HepG2 (cell line): ENCODE measurements around the gene ZMIZ1. TPM values are rescaled to one million over a fixed set of nuclear protein-coding genes. Genes with fewer than 3 reads are reported as not detected.

Source experiments
- ATAC-seq: fragments of 200-7000 bp; cut with Tn5 transposase; 3 replicates; pipeline ENCODE4 v1.9.1; 2020; ENCODE audit warnings: mild to moderate bottlenecking, moderate library complexity
- BruUV-seq: library from RNA; stranded (reverse); fragments of 400-500 nt; replicated peaks from 2 replicates; lab custom pipeline; 2021; lab: Mats Ljungman, UMichigan
- CTCF ChIA-PET: fragments of 300-600 bp; formaldehyde crosslinking; extraction: SDS; loops from one replicate; lab custom pipeline; 2021; ENCODE audit warnings: low total read pairs, inconsistent platforms, low intra/inter-chr PET ratio; lab: Yijun Ruan, JAX
- POLR2A ChIA-PET: fragments of 350-600 bp; sonication (Branson Sonifier 250); formaldehyde crosslinking; loops from one replicate; lab custom pipeline; 2020; ENCODE audit warnings: antibody characterized with exemption, inconsistent platforms; lab: Yijun Ruan, JAX
- DNase-seq: peaks from one replicate; pipeline ENCODE4 v3.0.0-alpha.2; 2015; ENCODE audit warnings: low spot score
- FAIRE-seq: peaks from 3 replicates; lab custom pipeline; 2011; peaks lifted over from hg19 to GRCh38; lab: Jason Lieb, UNC
- H2AFZ ChIP-seq: one replicate; pipeline ENCODE4 v1.6.1; 2011; ENCODE audit warnings: low read length, inconsistent platforms
- H3K27ac ChIP-seq: fragments of 300-600 bp; 3 replicates; pipeline ENCODE4 v1.8.0; 2011; ENCODE audit warnings: mixed run types, mild to moderate bottlenecking, mixed read lengths, low read length, inconsistent platforms; ENCODE audit not compliant: insufficient read depth; ENCODE audit errors: extremely low read length
- H3K27me3 ChIP-seq, 2 experiments: fragments of 200-600 bp in 1 of 2; 2 replicates in 1 of 2; 3 replicates in 1 of 2; pipeline versions ENCODE4 v1.6.0 to v1.8.0; 2011; ENCODE audit warnings: low read length in 2 of 2, mild to moderate bottlenecking in 2 of 2, moderate library complexity in 2 of 2, inconsistent platforms in 1 of 2; ENCODE audit not compliant: insufficient read depth in 2 of 2, control insufficient read depth in 1 of 2
- H3K36me3 ChIP-seq, 2 experiments: fragments of 200-600 bp in 1 of 2; replicated peaks in 1 of 2; 2 replicates in 1 of 2; 3 replicates in 1 of 2; pipeline versions ENCODE4 v1.5.1 to v1.8.0; 2011; ENCODE audit warnings: low read length in 2 of 2, inconsistent platforms in 1 of 2; ENCODE audit not compliant: insufficient read depth in 2 of 2, control insufficient read depth in 1 of 2
- H3K4me1 ChIP-seq: 2 replicates; pipeline ENCODE4 v1.5.1; 2012; ENCODE audit warnings: low read length, inconsistent platforms; ENCODE audit not compliant: insufficient read depth
- H3K4me2 ChIP-seq: 2 replicates; pipeline ENCODE4 v1.6.0; 2011; ENCODE audit warnings: low read depth, low read length, inconsistent platforms
- H3K4me3 ChIP-seq, 3 experiments: fragments of 200-600 bp in 1 of 3; sonication (generic), shearing (Covaris generic) in 1 of 3; replicated peaks in 1 of 3; 2 replicates each; pipeline ENCODE4 v1.5.1; 2011 to 2016; ENCODE audit warnings: low read length in 3 of 3, inconsistent platforms in 2 of 3, low read depth in 2 of 3, mild to moderate bottlenecking in 2 of 3, control low read depth in 1 of 3, mixed read lengths in 1 of 3; ENCODE audit not compliant: insufficient read depth in 1 of 3
- H3K79me2 ChIP-seq: one replicate; pipeline ENCODE4 v1.6.1; 2011; ENCODE audit warnings: low read length, inconsistent platforms; ENCODE audit not compliant: insufficient read depth
- H3K9ac ChIP-seq: 2 replicates; pipeline ENCODE4 v1.6.0; 2011; ENCODE audit warnings: mild to moderate bottlenecking, low read depth, low read length, inconsistent platforms; ENCODE audit not compliant: insufficient read depth
- H3K9me3 ChIP-seq: 2 replicates; pipeline ENCODE4 v1.5.1; 2012; ENCODE audit warnings: mild to moderate bottlenecking, low read length
- H4K20me1 ChIP-seq: 2 replicates; pipeline ENCODE4 v1.6.0; 2011; ENCODE audit warnings: inconsistent platforms, mild to moderate bottlenecking, low read length, moderate library complexity; ENCODE audit not compliant: insufficient read depth
- AHR ChIP-seq: IDR thresholded peaks from 2 replicates; pipeline ENCODE4 v1.6.1; 2018; ENCODE audit warnings: missing genetic modification reagents, missing compliant biosample characterization
- ATM ChIP-seq: fragments of 450-650 bp; IDR thresholded peaks from 2 replicates; pipeline ENCODE4 v1.7.1; 2017; ENCODE audit warnings: mild to moderate bottlenecking, borderline replicate concordance
- DNMT1 ChIP-seq: sonication (generic); formaldehyde crosslinking; IDR thresholded peaks from 2 replicates; pipeline ENCODE4 v1.5.1; 2020; ENCODE audit warnings: mild to moderate bottlenecking, missing genetic modification reagents
- FOXA1 ChIP-seq, 2 experiments: fragments of 450-650 bp in 1 of 2; sonication (generic) in 1 of 2; formaldehyde crosslinking in 1 of 2; IDR thresholded peaks; 2 replicates each; pipeline versions ENCODE4 v1.4.0 to v1.6.1; 2016 to 2020; ENCODE audit warnings: missing genetic modification reagents in 1 of 2
- HMGA1 ChIP-seq: sonication (generic); formaldehyde crosslinking; conservative IDR thresholded peaks from 2 replicates; pipeline ENCODE4 v1.4.0; 2020; ENCODE audit warnings: missing genetic modification reagents
- HNRNPUL1 ChIP-seq: fragments of 200-400 bp; formaldehyde crosslinking; IDR thresholded peaks from 2 replicates; pipeline ENCODE4 v1.6.1; 2017; ENCODE audit warnings: low read depth, mild to moderate bottlenecking, low read length, moderate library complexity
- LBX2 ChIP-seq: sonication (generic); formaldehyde crosslinking; IDR thresholded peaks from 2 replicates; pipeline ENCODE4 v1.5.0; 2020; ENCODE audit warnings: missing genetic modification reagents, mild to moderate bottlenecking, borderline replicate concordance
- MAFG ChIP-seq: sonication (generic); formaldehyde crosslinking; IDR thresholded peaks from 2 replicates; pipeline ENCODE4 v1.5.1; 2020; ENCODE audit warnings: mild to moderate bottlenecking, missing genetic modification reagents
- MAZ ChIP-seq, 2 experiments: sonication (generic) in 1 of 2; formaldehyde crosslinking in 1 of 2; IDR thresholded peaks; 2 replicates each; pipeline versions ENCODE4 v1.5.0 to v1.6.1; 2012 to 2020; ENCODE audit warnings: low read depth in 2 of 2, mild to moderate bottlenecking in 2 of 2, borderline replicate concordance in 1 of 2, improper control_type of control experiment in 1 of 2, low read length in 1 of 2, missing genetic modification reagents in 1 of 2, moderate library complexity in 1 of 2
- NPAS2 ChIP-seq: sonication (generic); formaldehyde crosslinking; IDR thresholded peaks from 2 replicates; pipeline ENCODE4 v1.8.0; 2022; ENCODE audit warnings: mild to moderate bottlenecking, missing genetic modification reagents, borderline replicate concordance
- PHB2 ChIP-seq: fragments of 450-650 bp; IDR thresholded peaks from 2 replicates; pipeline ENCODE4 v1.6.1; 2018; ENCODE audit not compliant: partially characterized antibody
- PRPF4 ChIP-seq: fragments of 200-400 bp; formaldehyde crosslinking; IDR thresholded peaks from 2 replicates; pipeline ENCODE4 v1.6.1; 2016; ENCODE audit warnings: low read length, low read depth; ENCODE audit not compliant: poor library complexity, severe bottlenecking
- TP53 ChIP-seq: sonication (generic); formaldehyde crosslinking; conservative IDR thresholded peaks from 2 replicates; pipeline ENCODE4 v1.4.0; 2020; ENCODE audit warnings: missing genetic modification reagents
- TRIM24 ChIP-seq: sonication (generic); formaldehyde crosslinking; IDR thresholded peaks from 2 replicates; pipeline ENCODE4 v1.8.0; 2022; ENCODE audit warnings: mild to moderate bottlenecking, missing genetic modification reagents
- UBTF ChIP-seq: sonication (generic); formaldehyde crosslinking; IDR thresholded peaks from 2 replicates; pipeline ENCODE4 v1.4.0; 2020; ENCODE audit warnings: mild to moderate bottlenecking, missing genetic modification reagents
- ZBTB14 ChIP-seq: sonication (generic); formaldehyde crosslinking; IDR thresholded peaks from 2 replicates; pipeline ENCODE4 v1.4.0; 2020; ENCODE audit warnings: missing genetic modification reagents
- ZNF207 ChIP-seq: fragments of 450-650 bp; IDR thresholded peaks from 2 replicates; pipeline ENCODE4 v1.6.1; 2016; ENCODE audit warnings: antibody characterized with exemption, borderline replicate concordance
- ZNF333 ChIP-seq: sonication (generic); formaldehyde crosslinking; IDR thresholded peaks from 2 replicates; pipeline ENCODE4 v1.4.0; 2020; ENCODE audit warnings: mild to moderate bottlenecking, missing genetic modification reagents, borderline replicate concordance
- WGBS: methylation state at CpG from one replicate; pipeline ENCODE4 v1.1.6; 2017; ENCODE audit warnings: low lambda C conversion rate; 5-methylcytosine and 5-hydroxymethylcytosine counted together
- in situ Hi-C: cut with HindIII; loops from 2 replicates; pipeline ENCODE4 v1.10.0; 2017; ENCODE audit warnings: low pct_unique_long_range_greater_than_20kb; ENCODE audit not compliant: extremely low pct_ligation_motif_present
- intact Hi-C: fragments of 100-400 bp; cut with micrococcal nuclease; formaldehyde crosslinking; loops from one replicate; pipeline ENCODE4 v1.10.0; 2022; ENCODE audit not compliant: unreplicated experiment
- polyA plus RNA-seq, 8 experiments: library from polyadenylated mRNA; depleted of rRNA in 3 of 8; stranded (reverse) in 7 of 8; unstranded in 1 of 8; fragments of >200 nt; fragmentation: Illumina TruSeq in 4 of 8; extraction: Trizol in 4 of 8; gene quantifications; 2 replicates each; pipeline versions ENCODE4 v1.2.1 to v1.2.3, GENCODE V29; 2011 to 2016; ENCODE audit warnings: low read depth in 4 of 8, missing spikeins in 1 of 8, mixed read lengths in 1 of 8; ENCODE audit not compliant: insufficient read depth in 1 of 8
- total RNA-seq, 5 experiments: library from RNA; depleted of rRNA; stranded (reverse); fragments of >200 nt; fragmentation: Illumina TruSeq; extraction: Trizol; gene quantifications; 2 replicates each; pipeline ENCODE4 v1.2.3, GENCODE V29; 2016; ENCODE audit warnings: low read depth in 1 of 5
- TF ChIP-seq, protein P1 (sequence below): IDR thresholded peaks from 2 replicates; pipeline ENCODE4 v1.6.1; 2016; ENCODE audit warnings: control low read depth

Gene ZMIZ1
- total and polyA plus RNA-seq, 2 of the 13 experiments (the other 11 are each of a cell fraction or from before 2014, with no cell fraction given): 5.3 to 10.2 TPM

DNA sequence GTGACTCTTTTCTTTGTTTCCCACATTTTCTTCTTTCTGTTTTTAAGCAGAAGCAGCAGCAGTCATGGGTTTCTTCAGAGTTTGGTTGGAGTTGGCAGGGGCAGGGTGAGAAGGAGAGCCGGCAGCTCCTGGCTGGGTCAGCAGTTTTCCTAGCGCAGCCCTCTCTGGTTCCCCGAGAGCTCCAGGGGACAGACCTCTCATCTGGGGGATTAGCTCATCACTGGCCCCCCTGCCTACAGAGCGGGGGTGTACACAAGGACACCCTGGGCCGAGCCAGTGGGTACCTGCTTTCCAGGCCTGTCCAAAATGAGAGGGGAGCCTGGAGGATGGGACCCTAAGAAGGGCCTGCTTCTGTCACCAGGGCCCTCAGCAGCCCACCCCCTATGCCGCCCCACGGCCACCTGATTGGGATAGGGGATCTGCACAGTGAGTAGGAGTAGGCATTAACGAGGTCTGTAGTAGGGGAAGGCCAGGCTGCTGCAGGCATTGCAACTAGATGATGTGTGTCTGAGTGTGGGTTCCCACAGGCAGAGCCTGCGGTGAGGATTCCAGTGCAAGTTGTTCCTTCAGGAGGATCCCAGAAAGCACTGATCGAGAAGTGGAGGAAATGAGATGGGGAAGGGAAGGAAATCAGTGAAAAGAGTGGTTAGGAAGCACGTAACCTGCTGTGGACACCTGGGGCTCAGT lies 155.6 kb downstream of the ZMIZ1 start:
- peaks cover 8% of the 10 kb centered on the region; the same call in 1 of the 2 replicates for H3K4me1 ChIP-seq
- no peak overlapping the region for H3K4me2 ChIP-seq
- TSS peak; percentile 5 for BruUV-seq
- WGBS: 98% methylated on average over 9 of the region's 11 CpGs
- H4K20me1 ChIP-seq: peaks cover 7% of the 10 kb centered on the region; the same call in 1 of the 2 replicates
- no peak for DNase-seq
- no peaks in the 10 kb centered on the region for H3K27me3 ChIP-seq
- no peaks in the 10 kb centered on the region for H3K9me3 ChIP-seq
- no peak overlapping the region for H3K4me3 ChIP-seq
- in situ Hi-C loops: no loop called here
- H3K36me3 ChIP-seq: peaks cover 51 to 87% of the 10 kb centered on the region in 2 experiments
- no peak overlapping the region for H2AFZ ChIP-seq
- no peak for FAIRE-seq
- H3K9ac ChIP-seq: no peak overlapping the region
- H3K27ac ChIP-seq: no peak overlapping the region
- ChIA-PET CTCF (no interaction called here), POLR2A (no interaction called here)
- intact Hi-C loops: no loop called here
- ATAC-seq: no peak
- TF ChIP-seq AHR (CRISPR knock-in tag) (no peak), LBX2 (no peak), MAZ (IDR thresholded peaks at IDR 0.05; ENCODE audit: borderline replicate concordance, low read depth, low read length) (no peak), MAZ (CRISPR knock-in tag; IDR thresholded peaks at IDR 0.05; ENCODE audit: low read depth) (no peak), ZNF333 (CRISPR knock-in tag) (no peak), TP53 (CRISPR knock-in tag) (no peak), ZNF207 (no peak), DNMT1 (CRISPR knock-in tag) (no peak), TRIM24 (CRISPR knock-in tag) (no peak), MAFG (CRISPR knock-in tag) (no peak), HNRNPUL1 (no peak), PRPF4 (no peak), ATM (no peak), ZBTB14 (CRISPR knock-in tag) (no peak), HMGA1 (CRISPR knock-in tag) (no peak), FOXA1 (IDR thresholded peaks at IDR 0.05) (no peak), FOXA1 (CRISPR knock-in tag; IDR thresholded peaks at IDR 0.05) (no peak), PHB2 (no peak), UBTF (no peak), NPAS2 (CRISPR knock-in tag) (no peak)
- TF ChIP-seq, protein P1, sequence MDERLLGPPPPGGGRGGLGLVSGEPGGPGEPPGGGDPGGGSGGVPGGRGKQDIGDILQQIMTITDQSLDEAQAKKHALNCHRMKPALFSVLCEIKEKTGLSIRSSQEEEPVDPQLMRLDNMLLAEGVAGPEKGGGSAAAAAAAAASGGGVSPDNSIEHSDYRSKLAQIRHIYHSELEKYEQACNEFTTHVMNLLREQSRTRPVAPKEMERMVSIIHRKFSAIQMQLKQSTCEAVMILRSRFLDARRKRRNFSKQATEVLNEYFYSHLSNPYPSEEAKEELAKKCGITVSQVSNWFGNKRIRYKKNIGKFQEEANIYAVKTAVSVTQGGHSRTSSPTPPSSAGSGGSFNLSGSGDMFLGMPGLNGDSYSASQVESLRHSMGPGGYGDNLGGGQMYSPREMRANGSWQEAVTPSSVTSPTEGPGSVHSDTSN (CRISPR knock-in tag): no peak
- H3K79me2 ChIP-seq: no peaks in the 10 kb centered on the region
